Peyer's patch (tissue), 4 donors: ENCODE data around the gene IRX5. TPM values are rescaled to one million over a fixed set of nuclear protein-coding genes. Genes with fewer than 3 reads are reported as not detected.

Experiments
- DNase-seq, 3 donors: peaks; one replicate each; pipeline ENCODE4 v3.0.0-alpha.2; 2017 to 2019
- H3K27ac ChIP-seq, 4 donors: fragments of 200-600 bp; sonication (generic); one replicate each; pipeline ENCODE4 v1.5.1; 2016 to 2019
- H3K27me3 ChIP-seq, 2 donors: fragments of 200-600 bp; sonication (generic); one replicate each; pipeline ENCODE4 v1.5.1; 2019
- H3K36me3 ChIP-seq, 3 donors: fragments of 200-600 bp; sonication (generic); one replicate each; pipeline ENCODE4 v1.5.1; 2016 to 2019
- H3K4me1 ChIP-seq, 4 donors: fragments of 200-600 bp; sonication (generic); one replicate each; pipeline ENCODE4 v1.5.1; 2016 to 2019
- H3K4me3 ChIP-seq, 4 donors: fragments of 200-600 bp; sonication (generic); 1 replicate in 3 of 4; 2 replicates in 1 of 4; pipeline ENCODE4 v1.5.1; 2016 to 2019; ENCODE audit warnings: mild to moderate bottlenecking in 1 of 4
- H3K9me3 ChIP-seq, 4 donors: fragments of 200-600 bp; sonication (generic); one replicate each; pipeline ENCODE4 v1.5.1; 2016 to 2019; ENCODE audit warnings: mild to moderate bottlenecking in 1 of 4
- CTCF ChIP-seq, 6 experiments: fragments of 450-650 bp in 4 of 6; fragments of 200-600 bp in 2 of 6; sonication (generic) in 1 of 6; IDR thresholded peaks; one replicate each; pipeline ENCODE4 v1.5.1; 2017 to 2019; ENCODE audit warnings: antibody characterized with exemption in 6 of 6, mild to moderate bottlenecking in 3 of 6, moderate library complexity in 1 of 6
- POLR2A ChIP-seq, 2 donors: fragments of 450-650 bp; IDR thresholded peaks; one replicate each; pipeline ENCODE4 v1.5.1; 2017; ENCODE audit warnings: antibody characterized with exemption in 2 of 2, mild to moderate bottlenecking in 2 of 2, moderate library complexity in 2 of 2
- total RNA-seq, 4 donors: library from RNA; depleted of rRNA; stranded (reverse); fragments of >200 nt; gene quantifications; one replicate each; pipeline ENCODE4 v1.1.0, GENCODE V29; 2016

Gene IRX5
- total RNA-seq, 4 donors from 2014 or later = not detected

- H3K4me3 ChIP-seq = no peak overlapping the region
- no peaks in the 10 kb centered on the region for H3K9me3 ChIP-seq
- H3K4me1 ChIP-seq = no peaks in the 10 kb centered on the region
- no peaks in the 10 kb centered on the region for H3K27me3 ChIP-seq
- no peak for DNase-seq
- TF ChIP-seq CTCF (IDR thresholded peaks at IDR 0.05) = no peak
- no peak for TF ChIP-seq POLR2A (IDR thresholded peaks at IDR 0.05)
- no peaks in the 10 kb centered on the region for H3K36me3 ChIP-seq
- H3K27ac ChIP-seq = no peak overlapping the region
These were observed 17.9 kb upstream of the IRX5 start for GRCh38 chr16:54912720-54913119.

- Histone ChIP-seq H3K36me3 (no peaks in the 10 kb centered on the region), H3K9me3 (no peaks in the 10 kb centered on the region), H3K4me1 (no peaks in the 10 kb centered on the region), H3K27me3 (peaks cover 0 to 5% of the 10 kb centered on the region in 2 donors), H3K27ac (no peak overlapping the region), H3K4me3 (no peak overlapping the region)
- DNase-seq = no peak
- no peak for TF ChIP-seq CTCF (IDR thresholded peaks at IDR 0.05)
- TF ChIP-seq POLR2A (IDR thresholded peaks at IDR 0.05) = no peak
These were observed 9.3 kb upstream of the IRX5 start for GRCh38 chr16:54921206-54921824.

- H3K27ac ChIP-seq = no peak overlapping the region
- TF ChIP-seq CTCF (IDR thresholded peaks at IDR 0.05) (no peak), POLR2A (IDR thresholded peaks at IDR 0.05) (no peak)
- H3K4me1 ChIP-seq = peaks cover 0 to 4% (median 0%) of the 10 kb centered on the region in 4 donors
- H3K27me3 ChIP-seq = peaks cover 0 to 21% of the 10 kb centered on the region in 2 donors
- no peaks in the 10 kb centered on the region for H3K36me3 ChIP-seq
- H3K9me3 ChIP-seq = no peaks in the 10 kb centered on the region
- no peak overlapping the region for H3K4me3 ChIP-seq
- DNase-seq = no peak
These were observed 7.6 kb upstream of the IRX5 start for GRCh38 chr16:54923055-54923473.

- H3K27ac ChIP-seq = no peak overlapping the region
- H3K4me1 ChIP-seq = peaks cover 0 to 9% (median 0%) of the 10 kb centered on the region in 4 donors
- DNase-seq = no peak
- peaks cover 0 to 22% of the 10 kb centered on the region in 2 donors for H3K27me3 ChIP-seq
- TF ChIP-seq POLR2A (IDR thresholded peaks at IDR 0.05) (no peak), CTCF (IDR thresholded peaks at IDR 0.05) (no peak)
- H3K4me3 ChIP-seq = no peak overlapping the region
- H3K36me3 ChIP-seq = no peaks in the 10 kb centered on the region
- no peaks in the 10 kb centered on the region for H3K9me3 ChIP-seq
These were observed 6.7 kb upstream of the IRX5 start for GRCh38 chr16:54923988-54924387.

GRCh38 chr16:54926166-54926838 lies 4.4 kb upstream of the IRX5 start:
- TF ChIP-seq CTCF (IDR thresholded peaks at IDR 0.05) (no peak), POLR2A (IDR thresholded peaks at IDR 0.05) (no peak)
- no peak overlapping the region for H3K27ac ChIP-seq
- no peak for DNase-seq
- peaks cover 3 to 29% (median 5%) of the 10 kb centered on the region in 4 donors for H3K4me1 ChIP-seq
- H3K27me3 ChIP-seq = peaks cover 0 to 22% of the 10 kb centered on the region in 2 donors
- H3K36me3 ChIP-seq = no peaks in the 10 kb centered on the region
- H3K9me3 ChIP-seq = peaks cover 0 to 8% (median 0%) of the 10 kb centered on the region in 4 donors
- no peak overlapping the region for H3K4me3 ChIP-seq
